Measurements from ENCODE around the gene ZNF212.
"Not testable (repeated sequence)": the region's sequence is repeated elsewhere in the genome, so short reads cannot be mapped to it uniquely, and the experiment has no call there.

DNA sequence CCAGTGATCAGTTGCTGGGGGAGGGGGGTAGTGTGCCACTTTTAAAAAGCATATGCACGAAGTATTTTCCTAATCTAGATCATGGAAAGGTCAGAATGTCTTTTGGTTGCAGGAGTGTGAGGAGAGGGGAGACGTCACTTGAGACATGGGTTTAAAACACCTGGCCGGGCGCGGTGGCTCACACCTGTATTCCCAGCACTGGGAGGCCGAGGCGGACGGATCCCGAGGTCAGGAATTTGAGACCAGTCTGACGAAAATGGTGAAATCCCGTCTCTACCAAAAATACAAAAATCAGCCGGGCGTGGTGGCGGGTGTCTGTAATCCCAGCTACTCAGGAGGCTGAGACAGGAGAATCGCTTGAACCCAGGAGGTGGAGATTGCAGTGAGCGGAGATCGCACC lies 13.1 kb upstream of the ZNF212 start:
- not testable (repeated sequence) for TF ChIP-seq CTCF, POLR2A (IDR thresholded peaks at IDR 0.05)

Data from lower leg skin (tissue), 3 donors.